SU-DHL-6 (cell line): ENCODE measurements around the gene VPS41.

ENCODE experiments used
- H2AFZ ChIP-seq: fragments of 200-600 bp; sonication (generic); 2 replicates; pipeline ENCODE4 v1.6.1; 2014; ENCODE audit warnings: low read depth, mild to moderate bottlenecking, moderate library complexity, mixed read lengths, antibody characterized with exemption, low read length; ENCODE audit not compliant: severe bottlenecking
- H3F3A ChIP-seq: fragments of 200-600 bp; shearing (Covaris generic); 2 replicates; pipeline ENCODE4 v1.6.0; 2016; ENCODE audit warnings: antibody characterized with exemption, mild to moderate bottlenecking; ENCODE audit not compliant: insufficient read depth
- H3K27ac ChIP-seq: fragments of 200-600 bp; sonication (generic); 2 replicates; pipeline ENCODE4 v1.5.1; 2016; ENCODE audit warnings: low read depth, mild to moderate bottlenecking, low read length, moderate library complexity, mixed read lengths
- H3K27me3 ChIP-seq: fragments of 200-600 bp; sonication (generic), shearing (Covaris generic); 2 replicates; pipeline ENCODE4 v1.6.0; 2014; ENCODE audit warnings: mild to moderate bottlenecking, low read length
- H3K36me3 ChIP-seq: fragments of 200-600 bp; sonication (generic); 2 replicates; pipeline ENCODE4 v1.6.1; 2014; ENCODE audit warnings: mild to moderate bottlenecking, low read length, mixed read lengths
- H3K4me2 ChIP-seq: fragments of 300-600, 200-600 bp; shearing (Covaris generic), sonication (generic); 2 replicates; pipeline ENCODE4 v1.6.0; 2014; ENCODE audit warnings: low read length, low read depth, mild to moderate bottlenecking; ENCODE audit not compliant: poor library complexity, severe bottlenecking
- H3K4me3 ChIP-seq: fragments of 200-600 bp; sonication (generic); 2 replicates; pipeline ENCODE4 v1.5.1; 2014; ENCODE audit warnings: antibody characterized with exemption, low read length, mild to moderate bottlenecking, mixed read lengths; ENCODE audit not compliant: insufficient read depth, poor library complexity, severe bottlenecking
- H3K79me2 ChIP-seq: fragments of 200-600 bp; sonication (generic); 2 replicates; pipeline ENCODE4 v1.6.1; 2014; ENCODE audit warnings: mild to moderate bottlenecking, low read length, moderate library complexity; ENCODE audit not compliant: insufficient read depth
- H3K9ac ChIP-seq: fragments of 200-600 bp; sonication (generic); 2 replicates; pipeline ENCODE4 v1.7.0; 2014; ENCODE audit warnings: mild to moderate bottlenecking, low read length
- H3K9me2 ChIP-seq: fragments of 200-600 bp; sonication (generic); replicated peaks from 2 replicates; pipeline ENCODE4 v1.6.1; 2014; ENCODE audit warnings: low read length; ENCODE audit not compliant: insufficient read depth
- H3K9me3 ChIP-seq: fragments of 200-600 bp; sonication (generic); 2 replicates; pipeline ENCODE4 v1.6.1; 2014; ENCODE audit warnings: low read length, mixed read lengths; ENCODE audit not compliant: insufficient read depth
- H4K20me1 ChIP-seq: fragments of 200-600 bp; sonication (generic); 2 replicates; pipeline ENCODE4 v1.6.1; 2014; ENCODE audit warnings: low read depth, mild to moderate bottlenecking, antibody characterized with exemption, low read length, moderate library complexity, mixed read lengths
- EZH2phosphoT487 ChIP-seq: fragments of 200-600 bp; sonication (generic), shearing (Covaris generic); conservative IDR thresholded peaks from 2 replicates; pipeline ENCODE4 v1.6.1; 2018; ENCODE audit warnings: mild to moderate bottlenecking, antibody characterized with exemption, low read length, moderate library complexity, mixed read lengths
- TF ChIP-seq, protein P1 (sequence below): fragments of 200-600 bp; sonication (generic); IDR thresholded peaks from one replicate; pipeline ENCODE4 v1.5.1; 2017; ENCODE audit warnings: antibody characterized with exemption, mild to moderate bottlenecking, low read length, moderate library complexity; ENCODE audit not compliant: insufficient read depth, poor library complexity, severe bottlenecking

Gene VPS41

DNA sequence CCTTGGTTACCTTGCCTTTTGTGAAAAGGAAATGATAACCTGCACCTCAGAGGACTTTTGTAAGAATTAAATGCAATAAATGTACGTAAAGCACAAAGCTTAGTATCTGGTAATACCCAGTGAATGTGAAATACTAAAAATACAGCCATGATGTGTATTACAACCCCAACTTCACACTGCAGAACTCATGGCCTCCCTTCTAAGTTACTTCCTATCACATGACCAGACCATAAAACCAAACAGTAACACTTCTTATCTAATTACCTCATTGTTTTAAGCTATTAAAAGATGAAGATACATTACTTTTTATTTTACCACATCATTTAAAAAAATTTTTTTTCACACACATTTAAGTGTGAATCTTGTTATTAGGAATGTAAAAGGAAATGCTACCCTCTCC lies 29.0 kb downstream of the VPS41 start:
- no peaks in the 10 kb centered on the region for H3K9me2 ChIP-seq
- H4K20me1 ChIP-seq: peaks cover 26% of the 10 kb centered on the region
- H3K27me3 ChIP-seq: no peaks in the 10 kb centered on the region
- no peak overlapping the region for H3K9ac ChIP-seq
- no peak overlapping the region for H3K4me2 ChIP-seq
- H3K79me2 ChIP-seq: no peaks in the 10 kb centered on the region
- H3K27ac ChIP-seq: no peak overlapping the region
- no peaks in the 10 kb centered on the region for H3K9me3 ChIP-seq
- TF ChIP-seq, protein P1, sequence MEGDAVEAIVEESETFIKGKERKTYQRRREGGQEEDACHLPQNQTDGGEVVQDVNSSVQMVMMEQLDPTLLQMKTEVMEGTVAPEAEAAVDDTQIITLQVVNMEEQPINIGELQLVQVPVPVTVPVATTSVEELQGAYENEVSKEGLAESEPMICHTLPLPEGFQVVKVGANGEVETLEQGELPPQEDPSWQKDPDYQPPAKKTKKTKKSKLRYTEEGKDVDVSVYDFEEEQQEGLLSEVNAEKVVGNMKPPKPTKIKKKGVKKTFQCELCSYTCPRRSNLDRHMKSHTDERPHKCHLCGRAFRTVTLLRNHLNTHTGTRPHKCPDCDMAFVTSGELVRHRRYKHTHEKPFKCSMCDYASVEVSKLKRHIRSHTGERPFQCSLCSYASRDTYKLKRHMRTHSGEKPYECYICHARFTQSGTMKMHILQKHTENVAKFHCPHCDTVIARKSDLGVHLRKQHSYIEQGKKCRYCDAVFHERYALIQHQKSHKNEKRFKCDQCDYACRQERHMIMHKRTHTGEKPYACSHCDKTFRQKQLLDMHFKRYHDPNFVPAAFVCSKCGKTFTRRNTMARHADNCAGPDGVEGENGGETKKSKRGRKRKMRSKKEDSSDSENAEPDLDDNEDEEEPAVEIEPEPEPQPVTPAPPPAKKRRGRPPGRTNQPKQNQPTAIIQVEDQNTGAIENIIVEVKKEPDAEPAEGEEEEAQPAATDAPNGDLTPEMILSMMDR: no peak
- TF ChIP-seq EZH2phosphoT487: no peak
- H3K36me3 ChIP-seq: no peaks in the 10 kb centered on the region
- no peak overlapping the region for H2AFZ ChIP-seq
- no peaks in the 10 kb centered on the region for H3F3A ChIP-seq
- H3K4me3 ChIP-seq: no peak overlapping the region

DNA sequence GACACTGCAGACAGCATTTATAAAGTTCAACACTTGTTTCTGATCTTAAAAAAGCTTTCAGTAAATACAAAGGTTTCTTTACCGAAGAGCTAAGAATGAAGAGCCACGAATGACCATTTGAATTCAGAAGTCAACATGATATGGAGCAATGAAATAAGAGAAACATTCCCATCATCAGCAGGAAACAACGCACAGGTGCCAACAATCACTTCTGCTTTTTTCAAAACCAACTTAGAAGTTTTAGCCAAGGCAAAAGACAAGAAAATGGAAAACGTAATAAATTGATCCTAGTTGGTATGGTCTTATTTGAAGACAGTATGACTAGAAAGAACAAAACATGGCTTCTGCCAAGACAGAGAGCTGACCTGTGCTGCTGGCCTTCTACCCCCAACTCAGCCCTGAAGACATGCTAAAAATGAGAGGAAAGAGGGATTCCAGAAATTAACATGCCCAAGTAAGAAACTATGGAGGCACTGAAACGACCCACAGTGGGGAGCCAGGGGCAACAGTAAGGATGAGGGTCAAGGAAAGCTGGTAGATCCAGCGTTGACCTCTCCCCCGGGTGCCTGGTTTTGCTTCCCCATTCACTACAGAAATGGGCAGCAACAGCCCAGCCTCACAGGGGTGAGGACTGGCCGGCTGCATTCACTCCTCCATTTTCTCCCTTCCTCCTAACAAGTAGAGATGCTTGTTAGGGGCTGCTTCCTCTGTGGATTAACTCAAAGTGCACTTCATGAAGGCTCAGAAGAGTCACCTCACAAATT lies 30.1 kb downstream of the VPS41 start:
- Histone ChIP-seq H4K20me1 (peaks cover 36% of the 10 kb centered on the region), H3K27me3 (no peaks in the 10 kb centered on the region), H3K36me3 (no peaks in the 10 kb centered on the region), H3K79me2 (no peaks in the 10 kb centered on the region), H3K4me2 (no peak overlapping the region), H3F3A (no peaks in the 10 kb centered on the region), H3K27ac (no peak overlapping the region), H3K4me3 (no peak overlapping the region), H3K9me3 (no peaks in the 10 kb centered on the region), H3K9me2 (no peaks in the 10 kb centered on the region), H3K9ac (no peak overlapping the region), H2AFZ (no peak overlapping the region)
- TF ChIP-seq, protein P1: no peak
- no peak for TF ChIP-seq EZH2phosphoT487

DNA sequence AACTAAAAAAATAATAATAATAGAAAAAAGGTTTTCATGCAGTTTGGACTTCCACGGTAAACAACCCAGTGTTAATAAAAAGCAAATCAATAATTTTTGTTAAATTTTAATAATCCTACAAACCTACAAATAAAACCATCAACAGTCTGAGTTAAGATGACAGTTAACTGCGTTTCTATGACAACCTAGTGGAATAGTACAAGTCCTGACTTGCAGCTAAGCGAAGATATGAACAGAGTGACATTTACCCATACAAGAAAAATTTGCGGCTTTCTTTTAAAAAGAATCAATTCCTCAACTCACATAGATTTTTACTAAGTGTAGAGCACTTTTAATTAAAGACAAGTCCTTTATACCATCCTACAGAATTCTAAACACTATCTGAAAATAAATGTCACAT lies 35.6 kb downstream of the VPS41 start:
- Histone ChIP-seq H3K9me3 (no peaks in the 10 kb centered on the region), H3K4me2 (no peak overlapping the region), H3F3A (no peaks in the 10 kb centered on the region), H3K9me2 (no peaks in the 10 kb centered on the region), H3K36me3 (0 out of 2 replicates have a peak, but pooled peaks cover 2% of the 10 kb centered on the region), H3K4me3 (no peak overlapping the region), H3K79me2 (no peaks in the 10 kb centered on the region), H4K20me1 (peaks cover 48% of the 10 kb centered on the region), H3K27ac (no peak overlapping the region), H2AFZ (no peak overlapping the region), H3K9ac (no peak overlapping the region), H3K27me3 (no peaks in the 10 kb centered on the region)
- TF ChIP-seq EZH2phosphoT487: no peak
- TF ChIP-seq, protein P1: no peak
